ENCODE results near the gene ZNF598.

Gene ZNF598

GRCh38 chr16:2009791-2010510 lies at the start of gene ZNF598:
TSS of gene ZNF598 (minus strand) at chr16:2009821.
- peaks cover 47% of the 10 kb centered on the region for H3K4me1 ChIP-seq (ENCODE audit: control insufficient read depth, insufficient read depth, low read length)
- no peaks in the 10 kb centered on the region for H3K36me3 ChIP-seq (ENCODE audit: control insufficient read depth in 2 of 2, insufficient read depth in 2 of 2, low read length in 2 of 2)
- peak within 1 kb of the TSS; percentile 81 for H3K27ac ChIP-seq (ENCODE audit: low read length)
- peak within 1 kb of the TSS; percentile 88 for H3K9ac ChIP-seq (ENCODE audit: low read length in 2 of 2)
- no peaks in the 10 kb centered on the region for H3K27me3 ChIP-seq (ENCODE audit: control insufficient read depth in 1 of 2, insufficient read depth in 2 of 2, low read length in 2 of 2)
- H3K4me3 ChIP-seq (ENCODE audit: low read length in 2 of 2), result peak within 1 kb of the TSS; percentile 77 to 87
- H3K9me3 ChIP-seq (ENCODE audit: control insufficient read depth in 2 of 2, low read length in 2 of 2), result no peaks in the 10 kb centered on the region

- H3K9ac ChIP-seq (ENCODE audit: low read length in 2 of 2), result no peak overlapping the region
- H3K9me3 ChIP-seq (ENCODE audit: control insufficient read depth in 2 of 2, low read length in 2 of 2), result no peaks in the 10 kb centered on the region
- H3K27ac ChIP-seq (ENCODE audit: low read length), result no peak overlapping the region
- peaks cover 2% of the 10 kb centered on the region for H3K4me1 ChIP-seq (ENCODE audit: control insufficient read depth, insufficient read depth, low read length)
- peaks cover 29 to 47% of the 10 kb centered on the region in 2 donors for H3K36me3 ChIP-seq (ENCODE audit: control insufficient read depth in 2 of 2, insufficient read depth in 2 of 2, low read length in 2 of 2)
- no peaks in the 10 kb centered on the region for H3K27me3 ChIP-seq (ENCODE audit: control insufficient read depth in 1 of 2, insufficient read depth in 2 of 2, low read length in 2 of 2)
- no peak overlapping the region for H3K4me3 ChIP-seq (ENCODE audit: low read length in 2 of 2)
Observed at GRCh38 chr16:2058872-2059271, 49.3 kb upstream of the ZNF598 start.

- no peak overlapping the region for H3K4me3 ChIP-seq (ENCODE audit: low read length in 2 of 2)
- no peak overlapping the region for H3K27ac ChIP-seq (ENCODE audit: low read length)
- peaks cover 2% of the 10 kb centered on the region for H3K4me1 ChIP-seq (ENCODE audit: control insufficient read depth, insufficient read depth, low read length)
- H3K9ac ChIP-seq (ENCODE audit: low read length in 2 of 2), result no peak overlapping the region
- H3K36me3 ChIP-seq (ENCODE audit: control insufficient read depth in 2 of 2, insufficient read depth in 2 of 2, low read length in 2 of 2), result peaks cover 29 to 47% of the 10 kb centered on the region in 2 donors
- H3K9me3 ChIP-seq (ENCODE audit: control insufficient read depth in 2 of 2, low read length in 2 of 2), result no peaks in the 10 kb centered on the region
- no peaks in the 10 kb centered on the region for H3K27me3 ChIP-seq (ENCODE audit: control insufficient read depth in 1 of 2, insufficient read depth in 2 of 2, low read length in 2 of 2)
Observed at GRCh38 chr16:2058420-2058819, 48.8 kb upstream of the ZNF598 start.

- Histone ChIP-seq H3K36me3 (ENCODE audit: control insufficient read depth in 2 of 2, insufficient read depth in 2 of 2, low read length in 2 of 2) (peaks cover 30 to 47% of the 10 kb centered on the region in 2 donors), H3K27ac (ENCODE audit: low read length) (no peak overlapping the region), H3K9me3 (ENCODE audit: control insufficient read depth in 2 of 2, low read length in 2 of 2) (no peaks in the 10 kb centered on the region), H3K4me1 (ENCODE audit: control insufficient read depth, insufficient read depth, low read length) (peaks cover 2% of the 10 kb centered on the region), H3K4me3 (ENCODE audit: low read length in 2 of 2) (no peak overlapping the region), H3K27me3 (ENCODE audit: control insufficient read depth in 1 of 2, insufficient read depth in 2 of 2, low read length in 2 of 2) (no peaks in the 10 kb centered on the region), H3K9ac (ENCODE audit: low read length in 2 of 2) (no peak overlapping the region)
Observed at GRCh38 chr16:2057438-2057837, 47.8 kb upstream of the ZNF598 start.

GRCh38 chr16:2056681-2057407 lies 47.2 kb upstream of the ZNF598 start:
- Histone ChIP-seq H3K4me3 (ENCODE audit: low read length in 2 of 2) (no peak overlapping the region), H3K36me3 (ENCODE audit: control insufficient read depth in 2 of 2, insufficient read depth in 2 of 2, low read length in 2 of 2) (peaks cover 33 to 49% of the 10 kb centered on the region in 2 donors), H3K27ac (ENCODE audit: low read length) (no peak overlapping the region), H3K4me1 (ENCODE audit: control insufficient read depth, insufficient read depth, low read length) (peaks cover 2% of the 10 kb centered on the region), H3K27me3 (ENCODE audit: control insufficient read depth in 1 of 2, insufficient read depth in 2 of 2, low read length in 2 of 2) (no peaks in the 10 kb centered on the region), H3K9ac (ENCODE audit: low read length in 2 of 2) (no peak overlapping the region), H3K9me3 (ENCODE audit: control insufficient read depth in 2 of 2, low read length in 2 of 2) (no peaks in the 10 kb centered on the region)

GRCh38 chr16:2056077-2056476 lies 46.5 kb upstream of the ZNF598 start:
- Histone ChIP-seq H3K9ac (ENCODE audit: low read length in 2 of 2) (no peak overlapping the region), H3K27ac (ENCODE audit: low read length) (no peak overlapping the region), H3K4me3 (ENCODE audit: low read length in 2 of 2) (no peak overlapping the region), H3K27me3 (ENCODE audit: control insufficient read depth in 1 of 2, insufficient read depth in 2 of 2, low read length in 2 of 2) (no peaks in the 10 kb centered on the region), H3K9me3 (ENCODE audit: control insufficient read depth in 2 of 2, low read length in 2 of 2) (no peaks in the 10 kb centered on the region), H3K4me1 (ENCODE audit: control insufficient read depth, insufficient read depth, low read length) (peaks cover 2% of the 10 kb centered on the region), H3K36me3 (ENCODE audit: control insufficient read depth in 2 of 2, insufficient read depth in 2 of 2, low read length in 2 of 2) (peaks cover 33 to 53% of the 10 kb centered on the region in 2 donors)

- Histone ChIP-seq H3K9ac (ENCODE audit: low read length in 2 of 2) (no peak overlapping the region), H3K4me3 (ENCODE audit: low read length in 2 of 2) (no peak overlapping the region), H3K27ac (ENCODE audit: low read length) (no peak overlapping the region), H3K27me3 (ENCODE audit: control insufficient read depth in 1 of 2, insufficient read depth in 2 of 2, low read length in 2 of 2) (no peaks in the 10 kb centered on the region), H3K4me1 (ENCODE audit: control insufficient read depth, insufficient read depth, low read length) (peaks cover 2% of the 10 kb centered on the region), H3K9me3 (ENCODE audit: control insufficient read depth in 2 of 2, low read length in 2 of 2) (no peaks in the 10 kb centered on the region), H3K36me3 (ENCODE audit: control insufficient read depth in 2 of 2, insufficient read depth in 2 of 2, low read length in 2 of 2) (peaks cover 25 to 47% of the 10 kb centered on the region in 2 donors)
Observed at GRCh38 chr16:2054543-2055245, 45.1 kb upstream of the ZNF598 start.

- H3K9ac ChIP-seq (ENCODE audit: low read length in 2 of 2), result no peak overlapping the region
- peaks cover 24 to 47% of the 10 kb centered on the region in 2 donors for H3K36me3 ChIP-seq (ENCODE audit: control insufficient read depth in 2 of 2, insufficient read depth in 2 of 2, low read length in 2 of 2)
- no peak overlapping the region for H3K27ac ChIP-seq (ENCODE audit: low read length)
- no peaks in the 10 kb centered on the region for H3K9me3 ChIP-seq (ENCODE audit: control insufficient read depth in 2 of 2, low read length in 2 of 2)
- H3K4me3 ChIP-seq (ENCODE audit: low read length in 2 of 2), result no peak overlapping the region
- peaks cover 5% of the 10 kb centered on the region for H3K4me1 ChIP-seq (ENCODE audit: control insufficient read depth, insufficient read depth, low read length)
- H3K27me3 ChIP-seq (ENCODE audit: control insufficient read depth in 1 of 2, insufficient read depth in 2 of 2, low read length in 2 of 2), result no peaks in the 10 kb centered on the region
Observed at GRCh38 chr16:2053897-2054296, 44.3 kb upstream of the ZNF598 start.

GRCh38 chr16:2053211-2053610 lies 43.6 kb upstream of the ZNF598 start:
- no peaks in the 10 kb centered on the region for H3K27me3 ChIP-seq (ENCODE audit: control insufficient read depth in 1 of 2, insufficient read depth in 2 of 2, low read length in 2 of 2)
- no peaks in the 10 kb centered on the region for H3K9me3 ChIP-seq (ENCODE audit: control insufficient read depth in 2 of 2, low read length in 2 of 2)
- peaks cover 24 to 41% of the 10 kb centered on the region in 2 donors for H3K36me3 ChIP-seq (ENCODE audit: control insufficient read depth in 2 of 2, insufficient read depth in 2 of 2, low read length in 2 of 2)
- no peak overlapping the region for H3K9ac ChIP-seq (ENCODE audit: low read length in 2 of 2)
- H3K4me1 ChIP-seq (ENCODE audit: control insufficient read depth, insufficient read depth, low read length), result peaks cover 12% of the 10 kb centered on the region
- no peak overlapping the region for H3K27ac ChIP-seq (ENCODE audit: low read length)
- no peak overlapping the region for H3K4me3 ChIP-seq (ENCODE audit: low read length in 2 of 2)

- H3K36me3 ChIP-seq (ENCODE audit: control insufficient read depth in 2 of 2, insufficient read depth in 2 of 2, low read length in 2 of 2), result peaks cover 3 to 17% of the 10 kb centered on the region in 2 donors
- no peaks in the 10 kb centered on the region for H3K27me3 ChIP-seq (ENCODE audit: control insufficient read depth in 1 of 2, insufficient read depth in 2 of 2, low read length in 2 of 2)
- H3K4me3 ChIP-seq (ENCODE audit: low read length in 2 of 2), result peak overlapping the region; percentile 83 to 90
- H3K9me3 ChIP-seq (ENCODE audit: control insufficient read depth in 2 of 2, low read length in 2 of 2), result no peaks in the 10 kb centered on the region
- no peak overlapping the region for H3K27ac ChIP-seq (ENCODE audit: low read length)
- peak overlapping the region; percentile 67 to 85 for H3K9ac ChIP-seq (ENCODE audit: low read length in 2 of 2)
- peaks cover 36% of the 10 kb centered on the region for H3K4me1 ChIP-seq (ENCODE audit: control insufficient read depth, insufficient read depth, low read length)
Observed at GRCh38 chr16:2048116-2048543, 38.5 kb upstream of the ZNF598 start.

Data from stomach smooth muscle (tissue), 2 donors.